Fibroblast of lung (primary cell): ENCODE measurements around the gene AGAP1.

Experiments used
- CTCF ChIP-seq, 2 donors: IDR thresholded peaks in 1 of 2; conservative IDR thresholded peaks in 1 of 2; 1 replicate in 1 of 2; 2 replicates in 1 of 2; pipeline ENCODE4 v1.5.1; 2011 to 2012; ENCODE audit warnings: low read length in 2 of 2, control low read depth in 1 of 2, inconsistent platforms in 1 of 2, low read depth in 1 of 2, mild to moderate bottlenecking in 1 of 2
- EZH2 ChIP-seq: IDR thresholded peaks from 2 replicates; pipeline ENCODE4 v1.5.1; 2012; ENCODE audit warnings: low read length, control low read depth, mild to moderate bottlenecking; ENCODE audit errors: missing control alignments

DNA sequence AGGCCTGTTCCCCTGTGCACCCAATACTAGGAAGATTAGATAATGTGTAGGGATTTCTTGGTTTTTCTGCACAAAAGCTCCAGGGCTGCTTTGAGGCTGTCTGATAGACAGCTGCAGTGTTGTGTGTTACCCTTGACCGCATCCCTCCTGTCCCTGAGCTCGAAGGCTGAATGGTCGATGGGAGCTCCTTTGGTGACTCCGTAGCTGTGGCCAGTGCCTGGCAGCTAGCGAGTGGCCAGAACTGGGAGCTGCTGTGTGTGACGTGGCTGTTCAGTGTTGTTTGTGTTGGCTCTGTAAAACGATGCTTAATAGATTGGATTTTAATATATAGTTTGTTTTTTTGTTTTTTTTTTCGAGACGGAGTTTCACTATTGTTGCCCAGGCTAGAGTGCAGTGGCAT, 170.0 kb downstream of the AGAP1 start:
- TF ChIP-seq EZH2, result no peak
- no peak for TF ChIP-seq CTCF (conservative IDR thresholded peaks at IDR 0.05 in 1 of 2, IDR thresholded peaks at IDR 0.05 in 1 of 2; ENCODE audit: low read depth in 1 of 2, low read length in 2 of 2)
